GM19395 (cell line): ENCODE results near the gene DRC7.

ENCODE experiments used
- ATAC-seq: cut with Tn5 transposase; IDR thresholded peaks from one replicate; pipeline ENCODE4 v1.9.1; 2021; ENCODE audit warnings: mild to moderate bottlenecking, moderate library complexity; ENCODE audit not compliant: unreplicated experiment

DRC7 gene, protein sequence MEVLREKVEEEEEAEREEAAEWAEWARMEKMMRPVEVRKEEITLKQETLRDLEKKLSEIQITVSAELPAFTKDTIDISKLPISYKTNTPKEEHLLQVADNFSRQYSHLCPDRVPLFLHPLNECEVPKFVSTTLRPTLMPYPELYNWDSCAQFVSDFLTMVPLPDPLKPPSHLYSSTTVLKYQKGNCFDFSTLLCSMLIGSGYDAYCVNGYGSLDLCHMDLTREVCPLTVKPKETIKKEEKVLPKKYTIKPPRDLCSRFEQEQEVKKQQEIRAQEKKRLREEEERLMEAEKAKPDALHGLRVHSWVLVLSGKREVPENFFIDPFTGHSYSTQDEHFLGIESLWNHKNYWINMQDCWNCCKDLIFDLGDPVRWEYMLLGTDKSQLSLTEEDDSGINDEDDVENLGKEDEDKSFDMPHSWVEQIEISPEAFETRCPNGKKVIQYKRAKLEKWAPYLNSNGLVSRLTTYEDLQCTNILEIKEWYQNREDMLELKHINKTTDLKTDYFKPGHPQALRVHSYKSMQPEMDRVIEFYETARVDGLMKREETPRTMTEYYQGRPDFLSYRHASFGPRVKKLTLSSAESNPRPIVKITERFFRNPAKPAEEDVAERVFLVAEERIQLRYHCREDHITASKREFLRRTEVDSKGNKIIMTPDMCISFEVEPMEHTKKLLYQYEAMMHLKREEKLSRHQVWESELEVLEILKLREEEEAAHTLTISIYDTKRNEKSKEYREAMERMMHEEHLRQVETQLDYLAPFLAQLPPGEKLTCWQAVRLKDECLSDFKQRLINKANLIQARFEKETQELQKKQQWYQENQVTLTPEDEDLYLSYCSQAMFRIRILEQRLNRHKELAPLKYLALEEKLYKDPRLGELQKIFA

DNA sequence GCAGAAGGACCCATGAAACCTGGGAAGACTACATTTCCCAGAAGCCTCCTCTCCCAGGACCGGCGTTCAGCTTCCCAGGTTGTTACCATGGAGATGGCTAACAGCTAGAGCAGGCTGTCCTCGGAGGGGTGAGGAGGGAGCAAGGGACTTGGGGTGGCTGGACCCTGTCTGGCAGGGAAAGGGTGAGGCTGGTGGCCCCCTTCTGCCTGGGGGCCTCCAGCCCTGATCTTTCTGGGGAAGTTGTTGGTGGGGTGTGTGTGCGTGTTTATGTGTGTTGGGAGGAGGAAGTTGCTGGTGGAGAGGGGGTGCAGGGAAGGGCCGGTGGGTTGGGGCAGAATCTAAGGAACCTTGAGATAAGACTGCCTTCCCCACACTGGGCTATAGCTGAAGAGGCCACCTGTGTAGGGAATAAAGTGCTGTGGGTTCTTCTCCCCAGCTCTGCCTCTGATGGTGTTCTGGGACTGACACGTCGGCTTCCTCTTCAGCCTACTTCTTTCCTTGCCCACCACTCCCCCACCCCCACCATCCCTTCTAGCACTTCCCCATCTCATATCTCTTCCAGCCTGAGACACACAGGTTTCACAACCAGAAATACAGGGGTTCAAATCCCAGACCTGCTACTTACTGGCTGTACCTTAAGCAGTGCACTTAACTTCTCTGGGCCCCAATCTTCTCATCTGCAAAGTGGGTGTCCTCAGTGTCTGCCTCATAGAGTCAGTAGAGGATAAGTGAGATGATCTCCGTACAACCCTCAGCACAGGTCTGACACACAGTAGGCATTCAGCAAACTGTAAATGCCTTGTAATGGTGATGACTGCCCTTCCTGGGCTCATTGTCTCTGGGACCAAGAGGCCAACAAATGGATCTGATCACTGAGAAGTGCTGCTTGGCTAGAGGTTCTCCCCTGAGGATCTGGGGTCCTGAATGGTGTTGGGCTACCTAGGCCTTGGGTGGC is at the start of gene DRC7:
Gene DRC7 (plus strand): TSS at position 82 of the 955 bp plus-strand sequence. CDS start 3,144 bp downstream, outside the sequence.
- no peak for ATAC-seq

DNA sequence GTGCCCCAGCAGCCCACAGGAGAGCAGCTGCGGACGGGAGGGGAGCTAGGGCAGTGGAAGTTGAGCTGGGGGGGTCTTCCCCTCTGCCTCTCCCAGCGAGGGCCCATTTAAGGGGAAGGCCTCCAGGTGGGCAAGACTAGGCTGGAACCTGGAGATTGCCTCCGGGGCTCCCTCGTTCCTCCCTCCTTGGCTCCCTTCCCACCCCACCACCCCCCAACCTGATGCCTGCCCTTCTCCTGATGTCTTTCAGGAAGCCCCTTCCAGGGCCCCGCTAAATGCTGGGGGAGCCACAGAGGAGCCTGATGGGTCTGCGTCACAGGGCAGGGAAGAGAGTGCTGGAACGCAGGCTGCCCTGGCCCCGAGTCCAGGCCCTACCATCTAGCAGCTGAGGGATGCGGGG is 49.4 kb upstream of the DRC7 start:
- no peak for ATAC-seq

DNA sequence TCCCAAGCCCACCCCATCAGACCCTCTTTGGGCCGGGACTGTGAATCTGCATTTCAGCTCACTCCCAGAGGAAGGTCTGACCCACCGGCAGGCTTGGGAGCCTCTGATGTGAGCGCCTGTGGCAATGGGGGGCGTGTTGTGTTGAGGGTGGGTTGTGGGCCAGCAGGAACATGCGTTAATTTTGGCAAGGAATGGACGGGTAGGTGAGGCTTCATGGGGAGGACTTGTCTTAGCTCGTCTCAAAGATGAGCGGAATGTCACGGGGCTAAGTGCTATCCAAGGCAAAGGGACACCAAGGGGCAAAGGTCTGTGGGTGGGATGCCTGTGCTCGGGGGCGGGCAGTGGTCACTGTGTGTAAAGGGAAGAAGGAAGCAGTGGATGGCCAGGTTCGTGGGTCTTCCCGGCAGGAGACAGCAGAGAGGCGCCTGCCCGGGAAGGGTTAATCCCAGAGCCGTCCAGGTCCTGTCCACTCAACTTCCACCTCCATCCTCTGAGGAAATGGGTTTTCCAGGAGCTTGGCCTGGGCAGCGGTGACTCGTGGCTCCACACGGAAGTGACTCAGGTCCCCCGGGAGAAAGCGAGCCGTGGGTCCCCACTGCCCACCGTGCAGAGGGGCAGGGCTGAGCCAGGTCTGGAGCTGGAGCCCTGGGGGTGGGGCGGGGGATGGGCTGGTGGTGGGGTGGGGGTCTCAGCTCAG is 48.8 kb upstream of the DRC7 start:
- ATAC-seq: no peak

DNA sequence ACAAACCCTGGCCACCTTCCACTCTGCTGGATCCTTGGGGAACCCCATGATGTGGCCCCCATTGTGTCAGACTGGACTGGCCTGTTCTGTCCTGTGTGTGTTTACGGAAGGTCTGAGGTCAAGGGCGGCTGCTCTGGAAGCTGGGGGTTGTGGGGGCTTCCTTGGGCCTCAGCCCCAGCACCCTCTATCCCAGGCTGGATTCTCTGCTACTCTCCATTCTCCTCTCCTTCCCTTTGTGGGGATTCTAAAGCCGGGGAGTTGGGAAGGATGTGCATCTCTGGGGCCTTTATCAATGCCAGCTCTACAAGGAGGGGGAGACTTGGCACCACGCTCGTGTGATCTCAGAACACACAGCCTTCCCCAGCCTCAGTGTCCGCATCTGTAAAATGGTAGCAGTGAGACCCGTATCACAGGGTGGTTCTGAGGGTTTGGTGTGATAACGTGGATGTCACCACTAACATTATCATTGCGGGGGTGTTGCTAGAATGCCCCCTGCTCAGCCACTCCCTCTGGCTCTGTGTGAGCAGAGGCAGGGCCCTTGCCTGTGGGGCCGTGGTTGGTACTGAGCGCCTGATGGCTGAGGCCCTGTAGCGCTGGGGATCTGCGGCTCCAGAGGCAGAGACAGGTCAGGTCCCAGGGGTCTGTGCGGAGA is 48.1 kb upstream of the DRC7 start:
- ATAC-seq: no peak

DNA sequence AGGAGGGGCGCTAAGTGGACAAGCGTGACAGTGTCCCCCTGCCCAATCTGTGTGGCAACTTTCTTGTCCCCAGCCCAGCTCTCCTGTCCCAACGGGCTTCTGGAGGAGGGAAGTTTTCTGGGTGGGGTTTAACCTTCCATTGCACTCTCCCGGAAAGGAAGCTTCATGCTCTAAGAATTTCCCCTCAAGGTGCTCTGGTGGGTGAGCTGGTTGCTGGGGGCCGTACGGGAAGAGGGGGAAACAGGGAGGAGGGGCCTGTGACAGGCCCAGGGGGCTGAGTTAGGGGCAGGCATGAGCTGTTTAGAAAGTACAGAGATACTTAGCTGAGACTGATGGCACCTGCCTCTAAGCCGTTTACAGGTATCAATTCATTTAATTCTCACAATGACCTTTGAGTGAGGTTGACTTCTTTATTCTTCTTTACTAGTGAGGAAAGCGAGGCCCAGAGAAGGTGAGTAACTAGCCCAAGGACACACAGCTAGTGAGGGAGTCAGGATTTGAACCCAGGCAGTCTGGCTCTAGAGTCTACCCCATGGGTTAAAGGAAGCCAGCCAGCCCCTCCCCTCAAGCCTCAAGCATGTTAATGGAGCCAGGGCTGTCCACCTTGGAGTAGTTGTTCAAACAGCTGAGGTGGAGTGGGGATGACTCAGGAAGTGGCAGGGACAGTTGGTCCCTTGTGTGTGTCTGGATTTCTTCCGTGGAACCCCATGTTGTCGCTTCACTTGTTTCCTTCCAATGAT is 47.3 kb upstream of the DRC7 start:
- ATAC-seq: no peak

DNA sequence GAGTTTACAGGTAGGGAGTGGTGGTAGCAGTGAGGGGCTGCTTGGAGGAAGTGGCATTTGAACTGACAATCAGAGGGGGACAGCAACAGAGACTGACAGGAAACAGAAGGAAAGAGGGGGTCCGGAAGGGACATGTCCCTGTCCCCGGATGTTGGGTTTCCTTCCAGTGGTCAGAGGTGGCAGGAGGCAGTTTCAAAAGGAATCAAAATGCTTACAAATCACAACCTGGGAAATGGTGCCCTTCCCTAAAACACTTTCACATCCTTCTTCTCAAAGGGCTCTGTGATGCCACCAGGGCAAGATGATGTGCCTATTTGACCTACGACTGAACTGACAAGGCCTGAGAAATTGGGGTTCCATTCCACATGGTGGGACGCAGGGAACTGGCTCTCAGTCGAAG is 46.5 kb upstream of the DRC7 start:
- no peak for ATAC-seq

DNA sequence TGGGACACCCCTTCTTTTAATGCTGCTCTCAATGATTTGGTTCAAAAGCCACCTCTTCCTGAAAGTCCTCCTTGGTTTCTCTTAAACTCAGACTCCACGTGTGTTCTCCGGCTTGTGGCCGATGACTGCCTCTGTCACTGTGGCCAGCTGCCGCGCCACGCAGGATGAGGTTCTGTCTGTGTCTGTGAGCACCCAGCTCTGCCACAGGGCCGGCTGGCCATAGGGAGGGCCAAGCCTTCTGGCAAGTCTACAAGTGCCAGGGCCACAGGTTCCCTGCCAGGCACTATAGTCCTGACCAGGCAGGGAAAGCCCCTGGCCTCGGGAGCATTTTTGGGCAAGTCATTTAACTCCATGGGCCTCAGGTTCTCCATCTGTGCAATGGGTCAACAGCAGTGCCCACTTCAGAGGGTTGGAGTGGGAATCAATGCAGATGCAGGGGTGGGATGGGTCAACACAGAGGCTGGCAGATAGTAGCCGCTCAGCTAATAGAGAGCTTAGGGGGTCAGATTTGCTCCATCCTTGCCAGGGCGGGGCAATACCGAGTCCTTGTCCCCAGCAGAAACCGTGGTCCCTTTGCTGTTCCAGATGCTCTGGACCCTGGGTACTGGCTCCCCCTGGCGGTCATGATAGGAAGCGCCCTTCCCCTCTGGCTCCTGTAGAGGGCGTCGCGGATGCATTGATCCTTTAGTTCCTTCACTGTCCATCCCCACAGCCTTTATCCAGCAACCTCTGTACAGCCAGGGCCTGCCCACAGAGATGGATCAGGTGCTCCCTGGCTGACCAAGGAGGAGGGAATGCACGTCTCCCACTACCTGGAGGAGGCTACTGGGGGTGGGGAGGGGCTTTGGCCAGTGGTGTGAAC is 45.8 kb upstream of the DRC7 start:
- ATAC-seq: no peak

DNA sequence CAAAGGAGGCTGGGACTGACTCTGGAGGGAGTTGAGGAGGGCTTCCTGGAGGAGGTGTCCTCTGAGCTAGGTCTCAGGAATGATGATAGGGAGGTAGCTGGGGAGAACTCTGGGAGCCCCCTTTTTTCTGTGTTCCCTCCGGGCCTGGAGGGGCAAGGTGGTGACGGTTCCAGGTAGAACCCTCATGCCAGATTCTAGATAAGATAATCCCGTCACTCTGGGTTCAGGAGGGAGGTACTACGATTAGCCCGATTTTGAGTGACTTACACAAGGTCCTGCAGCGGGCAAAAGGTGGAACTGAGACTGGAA is 45.2 kb upstream of the DRC7 start:
- no peak for ATAC-seq

DNA sequence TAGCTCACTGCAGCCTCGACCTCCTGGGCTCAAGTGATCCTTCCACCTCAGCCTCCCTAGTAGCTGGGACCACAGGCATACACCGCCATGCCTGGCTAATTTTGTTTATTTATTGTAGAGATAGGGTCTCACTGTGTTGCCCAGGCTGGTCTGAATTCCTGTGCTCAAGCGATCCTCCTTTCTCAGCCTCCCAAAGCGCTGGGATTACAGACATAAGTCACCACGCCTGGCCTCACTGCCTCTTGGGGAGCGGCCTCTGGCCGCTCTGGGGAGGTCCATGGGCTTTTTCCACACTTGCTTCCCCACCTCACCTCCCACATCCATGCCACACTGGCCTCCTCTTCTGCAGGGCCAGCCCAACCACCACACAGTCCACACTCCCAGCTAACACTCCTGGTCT is 44.8 kb upstream of the DRC7 start:
- no peak for ATAC-seq

DNA sequence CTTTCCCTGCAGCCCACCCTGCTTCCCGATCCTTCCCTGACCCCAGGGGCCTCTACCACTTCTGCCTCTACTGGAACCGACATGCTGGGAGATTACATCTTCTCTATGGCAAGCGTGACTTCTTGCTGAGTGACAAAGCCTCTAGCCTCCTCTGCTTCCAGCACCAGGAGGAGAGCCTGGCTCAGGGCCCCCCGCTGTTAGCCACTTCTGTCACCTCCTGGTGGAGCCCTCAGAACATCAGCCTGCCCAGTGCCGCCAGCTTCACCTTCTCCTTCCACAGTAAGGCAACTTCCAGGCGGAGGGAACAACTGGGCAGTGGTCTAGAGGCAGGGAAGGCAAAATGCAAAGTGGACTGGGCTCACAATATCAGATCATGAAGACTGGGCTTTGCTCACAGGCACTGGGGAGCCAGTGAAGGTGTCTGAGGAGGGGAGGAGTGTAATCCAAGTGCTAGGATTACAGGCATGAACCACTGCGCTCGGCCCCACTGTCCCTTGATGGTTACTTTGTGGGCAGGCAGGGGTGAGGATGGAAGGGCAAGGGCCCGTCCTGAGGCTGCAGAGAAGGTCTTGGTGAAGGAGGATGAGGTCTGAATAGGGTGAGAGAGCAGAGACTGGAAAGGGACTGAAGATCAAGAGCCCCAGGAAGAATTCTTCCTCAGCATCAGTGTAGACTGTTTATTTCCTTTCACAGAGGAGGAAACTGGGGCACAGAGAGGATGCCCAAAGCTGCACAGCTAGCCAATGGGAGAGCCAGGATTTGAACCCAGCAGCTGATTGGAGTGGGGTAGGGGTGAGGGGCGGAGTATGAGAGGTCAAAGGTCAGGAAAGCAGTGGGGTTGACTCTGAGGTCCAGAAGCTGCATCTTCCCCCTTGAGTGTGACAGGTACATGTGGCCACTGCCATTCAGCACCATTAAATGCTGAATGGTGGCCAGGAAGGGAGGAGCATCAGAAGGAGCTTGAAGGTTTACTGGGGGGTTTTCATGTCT is 43.0 kb upstream of the DRC7 start:
- no peak for ATAC-seq

DNA sequence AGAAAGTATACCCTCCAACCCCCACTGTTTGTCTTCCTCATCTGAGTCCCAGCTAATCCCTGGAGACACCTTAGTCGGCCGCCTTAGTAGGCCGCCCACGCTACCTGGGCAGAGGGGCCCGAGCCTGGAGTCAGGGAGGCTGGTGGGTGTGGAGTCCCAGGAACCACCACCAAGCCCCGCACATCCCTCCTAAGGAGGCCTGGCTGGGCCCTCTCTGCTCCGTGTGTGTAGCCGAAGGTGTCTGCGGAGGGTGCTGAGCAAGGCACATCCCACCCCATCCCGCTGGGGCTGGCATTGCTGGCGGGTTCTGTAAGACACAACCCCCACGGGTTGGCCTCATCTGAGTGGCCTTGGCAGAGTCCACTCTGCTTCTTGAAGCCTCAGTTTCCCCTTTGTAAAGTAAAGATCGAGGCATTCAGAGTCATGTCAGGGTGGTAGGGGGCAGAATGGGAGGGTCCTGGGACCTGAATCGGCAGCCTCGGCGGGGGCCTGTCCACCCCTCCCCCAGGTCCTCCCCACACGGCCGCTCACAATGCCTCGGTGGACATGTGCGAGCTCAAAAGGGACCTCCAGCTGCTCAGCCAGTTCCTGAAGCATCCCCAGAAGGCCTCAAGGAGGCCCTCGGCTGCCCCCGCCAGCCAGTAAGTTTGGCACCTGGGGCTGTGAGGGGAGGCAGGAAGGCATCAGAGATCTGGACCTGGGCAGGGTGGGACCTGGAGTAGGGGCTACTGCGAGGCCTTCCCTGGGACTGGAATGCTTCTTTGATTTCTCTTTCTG is 41.7 kb upstream of the DRC7 start:
- no peak for ATAC-seq

DNA sequence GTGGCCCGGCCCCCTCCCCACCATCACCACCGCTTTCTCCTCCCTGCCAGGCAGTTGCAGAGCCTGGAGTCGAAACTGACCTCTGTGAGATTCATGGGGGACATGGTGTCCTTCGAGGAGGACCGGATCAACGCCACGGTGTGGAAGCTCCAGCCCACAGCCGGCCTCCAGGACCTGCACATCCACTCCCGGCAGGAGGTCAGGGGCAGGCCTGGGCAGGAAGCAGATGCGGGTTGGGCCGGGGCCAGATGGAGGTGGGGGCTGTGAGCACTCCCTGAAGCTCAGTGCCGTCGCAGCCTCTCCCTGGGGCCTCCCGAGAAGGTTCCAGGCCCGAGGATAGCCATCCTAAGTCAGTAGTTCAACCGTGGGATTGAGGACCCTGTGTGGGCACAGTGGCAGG is 40.7 kb upstream of the DRC7 start:
- ATAC-seq: no peak

DNA sequence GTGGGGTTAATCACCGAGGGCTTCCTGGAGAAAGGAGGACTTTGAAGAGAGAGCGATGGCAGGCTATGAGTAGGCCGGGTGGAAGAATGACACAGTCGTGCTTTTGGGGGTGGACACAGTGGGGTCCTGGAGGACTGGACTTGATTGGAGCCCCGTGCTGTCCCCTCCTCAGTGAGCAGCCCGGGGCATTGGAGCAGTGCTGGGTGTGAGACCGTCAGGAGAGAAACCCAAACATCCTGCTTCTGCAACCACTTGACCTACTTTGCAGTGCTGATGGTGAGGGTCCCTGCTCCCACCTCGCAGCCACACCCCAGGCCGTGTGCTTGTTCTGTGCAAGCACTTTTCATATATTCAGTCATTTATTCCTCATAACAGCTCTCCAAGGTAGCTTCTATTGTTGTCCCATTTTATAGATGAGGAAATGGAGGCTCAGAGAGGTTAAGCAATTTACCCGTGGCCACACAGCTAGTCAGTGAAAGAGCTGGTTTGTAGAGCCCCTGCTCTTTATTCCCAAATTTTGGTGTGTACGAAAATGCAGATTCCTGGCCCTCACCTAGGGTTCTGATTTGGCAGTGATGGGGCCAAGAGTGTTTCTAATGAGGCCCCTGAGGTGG is 38.2 kb upstream of the DRC7 start:
- ATAC-seq: no peak

DNA sequence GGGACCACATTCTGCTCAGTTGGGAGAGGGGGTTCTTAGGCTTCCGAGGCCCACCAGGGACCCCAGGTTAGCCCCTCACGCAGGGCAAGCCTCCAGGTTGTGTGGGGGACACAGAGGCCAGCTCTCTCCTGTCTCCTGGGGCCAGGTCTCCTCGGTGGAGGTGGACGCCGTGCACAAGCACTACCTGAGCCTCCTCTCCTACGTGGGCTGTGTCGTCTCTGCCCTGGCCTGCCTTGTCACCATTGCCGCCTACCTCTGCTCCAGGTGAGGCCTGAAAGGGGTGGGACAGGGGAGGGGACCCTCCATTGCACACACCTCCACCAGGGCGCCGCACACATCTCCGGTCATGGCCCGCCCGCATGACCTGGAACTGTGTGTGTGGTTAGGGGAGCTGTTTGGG is 37.4 kb upstream of the DRC7 start:
- ATAC-seq: no peak

DNA sequence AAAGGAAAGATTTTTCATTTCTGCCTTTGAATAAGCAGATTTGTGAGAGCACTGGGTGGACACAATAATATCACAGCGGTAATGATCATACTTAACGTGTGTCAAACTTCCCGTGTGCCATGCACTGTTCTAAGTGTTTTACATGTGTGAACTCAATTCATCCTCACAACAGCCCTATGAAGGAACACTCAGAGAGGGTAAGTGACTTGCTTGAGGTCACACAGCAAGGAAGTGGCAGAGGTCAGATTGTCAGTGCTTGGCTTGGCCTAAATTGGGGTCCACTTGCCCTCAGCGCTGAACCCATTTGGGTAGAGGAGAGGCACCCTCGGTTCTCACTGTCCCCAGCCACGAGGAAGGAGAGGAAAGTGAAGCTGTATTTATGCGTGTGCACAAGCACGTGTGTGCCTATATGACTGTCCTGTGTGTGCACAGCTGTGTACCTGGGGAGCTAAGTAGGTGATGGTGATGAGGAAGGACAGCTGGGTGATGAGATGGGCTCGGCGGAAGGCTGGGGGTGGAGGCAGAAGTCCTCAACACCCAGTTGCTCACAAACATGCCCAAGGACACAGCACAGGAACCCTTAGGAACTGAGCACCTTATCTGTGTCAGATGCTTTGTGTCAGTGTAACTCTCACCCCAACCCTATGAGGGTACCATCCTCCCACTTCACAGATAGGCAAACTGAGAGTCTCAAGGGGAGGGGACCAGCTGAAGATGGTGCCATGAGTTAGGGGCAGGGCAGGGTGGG is 36.3 kb upstream of the DRC7 start:
- no peak for ATAC-seq
